ENCODE data around the gene ARHGAP4.

- TF ChIP-seq, protein P1, sequence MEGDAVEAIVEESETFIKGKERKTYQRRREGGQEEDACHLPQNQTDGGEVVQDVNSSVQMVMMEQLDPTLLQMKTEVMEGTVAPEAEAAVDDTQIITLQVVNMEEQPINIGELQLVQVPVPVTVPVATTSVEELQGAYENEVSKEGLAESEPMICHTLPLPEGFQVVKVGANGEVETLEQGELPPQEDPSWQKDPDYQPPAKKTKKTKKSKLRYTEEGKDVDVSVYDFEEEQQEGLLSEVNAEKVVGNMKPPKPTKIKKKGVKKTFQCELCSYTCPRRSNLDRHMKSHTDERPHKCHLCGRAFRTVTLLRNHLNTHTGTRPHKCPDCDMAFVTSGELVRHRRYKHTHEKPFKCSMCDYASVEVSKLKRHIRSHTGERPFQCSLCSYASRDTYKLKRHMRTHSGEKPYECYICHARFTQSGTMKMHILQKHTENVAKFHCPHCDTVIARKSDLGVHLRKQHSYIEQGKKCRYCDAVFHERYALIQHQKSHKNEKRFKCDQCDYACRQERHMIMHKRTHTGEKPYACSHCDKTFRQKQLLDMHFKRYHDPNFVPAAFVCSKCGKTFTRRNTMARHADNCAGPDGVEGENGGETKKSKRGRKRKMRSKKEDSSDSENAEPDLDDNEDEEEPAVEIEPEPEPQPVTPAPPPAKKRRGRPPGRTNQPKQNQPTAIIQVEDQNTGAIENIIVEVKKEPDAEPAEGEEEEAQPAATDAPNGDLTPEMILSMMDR (IDR thresholded peaks at IDR 0.05), result no peak
- no peak for TF ChIP-seq POLR2A (IDR thresholded peaks at IDR 0.05)
Measured at GRCh38 chrX:153887385-153887784, 38.7 kb downstream of the ARHGAP4 start.

Data from heart left ventricle (tissue), 13 donors.